Esophagus squamous epithelium (tissue), 4 donors: ENCODE data around the gene LRRC41.

Source experiments
- CTCF ChIP-seq, 6 experiments: fragments of 450-650 bp in 4 of 6; fragments of 200-600 bp in 2 of 6; sonication (generic) in 2 of 6; IDR thresholded peaks; one replicate each; pipeline ENCODE4 v1.5.1; 2016 to 2019; ENCODE audit warnings: antibody characterized with exemption in 6 of 6, mild to moderate bottlenecking in 4 of 6, moderate library complexity in 4 of 6
- POLR2A ChIP-seq, 4 donors: fragments of 450-650 bp; IDR thresholded peaks; one replicate each; pipeline ENCODE4 v1.6.1; 2017; ENCODE audit warnings: antibody characterized with exemption in 4 of 4, mild to moderate bottlenecking in 4 of 4, moderate library complexity in 3 of 4

- TF ChIP-seq CTCF (IDR thresholded peaks at IDR 0.05) (peak in 5 of 6 experiments; percentile 10 to 22 (median 17)), POLR2A (IDR thresholded peaks at IDR 0.05) (peak in 1 of 4 donors; percentile 22)
These were observed 1.4 kb downstream of the LRRC41 start for GRCh38 chr1:46301808-46302640.
